ENCODE measurements around the gene GALNT11. TPM values are rescaled to one million over a fixed set of nuclear protein-coding genes. Genes with fewer than 3 reads are reported as not detected.
"Not testable (repeated sequence)": the region's sequence is repeated elsewhere in the genome, so short reads cannot be mapped to it uniquely, and the experiment has no call there.

Gene GALNT11
- total and polyA plus RNA-seq, 2 donors: 43.9 to 62.3 TPM

DNA sequence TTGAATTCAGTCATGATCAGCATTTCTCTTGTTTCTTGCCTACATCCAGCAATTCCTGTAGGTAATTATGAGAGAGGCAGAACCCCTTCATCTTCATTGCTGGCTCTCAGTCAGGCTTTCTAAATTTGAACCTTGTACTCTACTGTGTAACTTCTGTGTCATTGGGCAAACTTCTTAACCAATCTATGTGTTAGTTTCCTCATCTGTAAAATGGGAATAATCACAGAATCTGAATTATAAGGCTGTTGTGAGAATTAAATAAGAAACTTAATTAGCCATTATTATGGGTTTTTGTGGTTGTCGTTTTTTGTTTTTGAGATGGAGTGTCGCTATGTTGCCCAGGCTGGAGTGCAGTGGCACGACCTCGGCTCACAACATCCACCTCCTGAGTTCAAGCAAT, 11.5 kb upstream of the GALNT11 start:
- WGBS: 94% methylated on average over 4 of the region's 4 CpGs
- no peaks in the 10 kb centered on the region for H3K4me1 ChIP-seq (ENCODE audit: insufficient read depth)
- DNase-seq (ENCODE audit: extremely low spot score): no peak
- no peaks in the 10 kb centered on the region for H3K36me3 ChIP-seq (ENCODE audit: insufficient read depth)
- no peak overlapping the region for H3K4me3 ChIP-seq (ENCODE audit: low read depth, low read length)
- H3K27ac ChIP-seq (ENCODE audit: low read depth): no peak overlapping the region

DNA sequence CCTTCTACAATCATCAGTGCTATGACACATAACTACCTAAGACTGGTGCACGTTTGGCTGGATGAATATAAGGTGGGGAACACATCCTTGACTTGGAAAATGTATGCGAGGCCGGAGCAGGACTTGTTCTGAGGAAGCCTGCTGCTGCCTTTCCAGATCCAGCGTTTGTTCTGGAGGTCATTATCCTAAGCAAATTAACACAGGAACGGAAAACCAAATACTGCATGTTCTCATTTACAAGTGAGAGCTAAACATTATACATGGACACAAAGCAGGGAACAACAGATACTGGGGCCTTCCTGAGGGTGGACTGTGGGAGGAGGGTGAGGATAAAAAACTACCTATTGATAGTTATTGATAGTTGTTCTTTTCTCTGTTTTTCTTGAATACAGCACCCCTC, 10.8 kb upstream of the GALNT11 start:
- no peak for DNase-seq (ENCODE audit: extremely low spot score)

DNA sequence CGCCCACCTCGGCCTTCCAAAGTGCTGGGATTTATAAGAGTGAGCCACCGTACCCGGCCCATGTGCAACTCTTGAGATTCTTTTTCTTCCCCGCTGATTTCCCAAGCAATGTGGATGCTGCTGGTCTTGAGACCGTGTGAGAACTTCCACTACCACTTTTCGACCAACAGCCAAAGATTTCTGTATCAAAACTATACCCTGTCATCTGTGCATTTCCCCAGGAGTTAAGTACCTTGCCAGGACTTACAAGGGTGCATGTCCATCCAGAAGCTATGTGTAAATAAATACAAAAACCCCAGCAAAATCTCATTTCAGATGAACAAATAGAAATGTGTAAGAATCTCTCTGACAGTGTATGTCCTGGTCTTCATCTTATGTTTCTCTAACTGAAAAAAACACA, 9.9 kb upstream of the GALNT11 start:
- 90% methylated on average over 7 of the region's 7 CpGs for WGBS

More for the DNA sequence above, 10.8 kb upstream of the GALNT11 start:
- no peak overlapping the region for H3K4me3 ChIP-seq (ENCODE audit: low read depth, low read length)
- no peaks in the 10 kb centered on the region for H3K4me1 ChIP-seq (ENCODE audit: insufficient read depth)
- H3K27ac ChIP-seq (ENCODE audit: low read depth): no peak overlapping the region
- 71% methylated on average over 5 of the region's 5 CpGs for WGBS
- H3K36me3 ChIP-seq (ENCODE audit: insufficient read depth): no peaks in the 10 kb centered on the region

DNA sequence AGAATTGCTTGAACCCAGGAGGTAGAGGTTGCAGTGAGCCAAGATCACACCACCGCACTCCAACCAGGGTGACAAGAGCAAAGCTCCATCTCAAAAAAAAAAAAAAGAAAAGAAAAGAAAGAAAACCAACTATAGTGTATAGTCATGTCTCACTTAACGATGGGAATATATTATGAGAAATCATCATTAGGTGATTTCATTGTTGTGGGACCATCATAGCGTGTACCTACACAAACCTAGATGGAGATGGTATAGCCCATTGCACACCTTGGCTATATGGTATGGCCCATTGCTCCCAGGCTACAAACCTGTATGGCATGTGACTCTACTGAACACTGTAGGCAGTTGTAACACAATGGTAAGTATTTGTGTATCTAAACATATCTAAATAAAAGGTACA, 8.5 kb upstream of the GALNT11 start:
- H3K27ac ChIP-seq (ENCODE audit: low read depth): no peak overlapping the region
- WGBS: 99% methylated on average over 3 of the region's 3 CpGs
- H3K36me3 ChIP-seq (ENCODE audit: insufficient read depth): no peaks in the 10 kb centered on the region
- no peaks in the 10 kb centered on the region for H3K4me1 ChIP-seq (ENCODE audit: insufficient read depth)
- no peak for DNase-seq (ENCODE audit: extremely low spot score)
- H3K4me3 ChIP-seq (ENCODE audit: low read depth, low read length): no peak overlapping the region

More for the DNA sequence above, 9.9 kb upstream of the GALNT11 start:
- Histone ChIP-seq H3K36me3 (ENCODE audit: insufficient read depth) (no peaks in the 10 kb centered on the region), H3K4me1 (ENCODE audit: insufficient read depth) (no peaks in the 10 kb centered on the region), H3K27ac (ENCODE audit: low read depth) (no peak overlapping the region), H3K4me3 (ENCODE audit: low read depth, low read length) (no peak overlapping the region)
- no peak for DNase-seq (ENCODE audit: extremely low spot score)

DNA sequence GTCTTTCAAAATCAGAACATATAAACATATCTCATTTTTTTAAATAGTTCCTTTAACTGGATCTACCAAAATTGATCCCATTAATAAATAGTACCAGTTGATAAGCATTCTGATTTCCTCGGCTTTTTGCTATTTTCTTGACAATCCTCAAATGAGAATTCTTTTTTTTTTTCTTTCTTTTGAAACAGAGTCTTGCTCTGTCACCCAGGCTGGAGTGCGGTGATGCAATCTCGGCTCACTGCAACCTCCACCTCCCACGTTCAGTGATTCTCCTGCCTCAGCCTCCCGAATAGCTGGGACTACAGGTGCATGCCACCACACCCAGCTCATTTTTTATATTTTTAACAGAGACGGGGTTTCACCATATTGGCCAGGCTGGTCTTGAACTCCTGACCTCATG, 7.8 kb upstream of the GALNT11 start:
- WGBS: 90% methylated on average over 6 of the region's 6 CpGs
- not testable (repeated sequence) for H3K36me3 ChIP-seq (ENCODE audit: insufficient read depth); H3K4me3 ChIP-seq (ENCODE audit: low read depth, low read length); DNase-seq (ENCODE audit: extremely low spot score); H3K4me1 ChIP-seq (ENCODE audit: insufficient read depth); H3K27ac ChIP-seq (ENCODE audit: low read depth)

DNA sequence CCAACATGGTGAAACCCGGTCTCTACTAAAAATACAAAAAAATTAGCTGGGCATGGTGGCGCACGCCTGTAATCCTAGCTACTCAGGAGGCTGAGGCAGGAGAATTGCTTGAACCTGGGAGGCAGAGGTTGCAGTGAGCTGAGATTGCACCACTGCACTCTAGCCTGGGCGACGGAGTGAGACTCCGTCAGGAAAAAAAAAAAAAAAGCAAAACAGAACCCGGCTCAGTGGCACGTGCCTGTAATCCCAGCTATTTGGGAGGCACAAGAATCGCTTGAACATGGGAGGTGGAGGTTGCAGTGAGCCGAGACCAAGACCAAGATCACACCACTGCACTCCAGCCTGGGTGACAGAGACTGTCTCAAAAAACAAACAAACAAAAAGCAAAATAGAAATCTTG, 3.7 kb upstream of the GALNT11 start:
- not testable (repeated sequence) for DNase-seq (ENCODE audit: extremely low spot score); H3K36me3 ChIP-seq (ENCODE audit: insufficient read depth); H3K27ac ChIP-seq (ENCODE audit: low read depth); H3K4me1 ChIP-seq (ENCODE audit: insufficient read depth); H3K4me3 ChIP-seq (ENCODE audit: low read depth, low read length)
- WGBS: 67% methylated on average over 10 of the region's 10 CpGs

DNA sequence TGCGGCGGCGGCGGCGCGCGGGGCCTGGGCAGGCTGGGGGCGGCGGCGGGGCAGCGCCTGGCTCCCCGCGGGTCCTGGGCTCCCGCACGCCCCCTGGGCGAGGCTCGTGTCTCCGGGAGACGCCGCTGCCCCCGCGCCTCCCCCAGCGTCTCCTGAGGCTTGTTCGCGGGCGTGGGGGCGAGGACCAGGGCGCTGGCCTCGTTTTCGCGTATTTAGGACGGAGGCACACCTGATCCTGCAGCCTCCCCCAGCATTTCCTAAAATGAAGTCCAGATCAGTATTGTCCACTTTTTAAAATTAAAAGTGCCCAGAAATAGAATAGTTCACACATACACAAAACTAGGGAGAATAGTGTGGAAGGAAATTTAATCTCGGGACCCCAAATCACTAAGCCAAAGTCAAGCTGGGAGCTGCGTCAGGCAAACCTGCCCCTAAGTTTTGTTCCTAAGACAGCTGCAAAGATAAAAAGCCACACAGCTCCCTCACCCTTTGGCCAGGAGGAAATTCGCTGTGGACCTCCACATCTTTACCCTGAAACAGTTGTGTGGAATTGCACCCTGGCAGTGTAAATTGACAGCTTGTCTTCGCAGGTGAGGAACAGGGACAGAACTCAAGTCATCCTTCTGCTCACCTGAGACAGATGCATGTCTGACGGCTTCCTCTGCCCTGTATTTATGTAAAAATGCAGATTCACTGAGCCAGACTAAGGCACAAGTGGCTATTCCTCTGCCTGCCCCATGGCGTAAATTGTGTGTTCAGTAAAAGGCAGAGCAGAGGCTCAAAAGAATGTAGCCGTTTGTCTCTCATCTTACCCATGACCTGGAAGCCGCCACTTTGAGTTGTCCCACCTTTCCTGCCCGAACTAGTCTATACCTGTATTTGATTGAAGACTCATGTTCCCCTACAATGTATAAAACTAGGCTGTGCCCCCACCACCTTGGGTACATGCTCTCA, 740 bp downstream of the GALNT11 start:
- Histone ChIP-seq H3K36me3 (ENCODE audit: insufficient read depth) (no peaks in the 10 kb centered on the region), H3K4me3 (ENCODE audit: low read depth, low read length) (peak overlapping the region; percentile 78), H3K27ac (ENCODE audit: low read depth) (peak overlapping the region; percentile 88), H3K4me1 (ENCODE audit: insufficient read depth) (no peaks in the 10 kb centered on the region)
- peak; percentile 3 for DNase-seq (ENCODE audit: extremely low spot score)
- 11% methylated on average over 41 of the region's 41 CpGs for WGBS

DNA sequence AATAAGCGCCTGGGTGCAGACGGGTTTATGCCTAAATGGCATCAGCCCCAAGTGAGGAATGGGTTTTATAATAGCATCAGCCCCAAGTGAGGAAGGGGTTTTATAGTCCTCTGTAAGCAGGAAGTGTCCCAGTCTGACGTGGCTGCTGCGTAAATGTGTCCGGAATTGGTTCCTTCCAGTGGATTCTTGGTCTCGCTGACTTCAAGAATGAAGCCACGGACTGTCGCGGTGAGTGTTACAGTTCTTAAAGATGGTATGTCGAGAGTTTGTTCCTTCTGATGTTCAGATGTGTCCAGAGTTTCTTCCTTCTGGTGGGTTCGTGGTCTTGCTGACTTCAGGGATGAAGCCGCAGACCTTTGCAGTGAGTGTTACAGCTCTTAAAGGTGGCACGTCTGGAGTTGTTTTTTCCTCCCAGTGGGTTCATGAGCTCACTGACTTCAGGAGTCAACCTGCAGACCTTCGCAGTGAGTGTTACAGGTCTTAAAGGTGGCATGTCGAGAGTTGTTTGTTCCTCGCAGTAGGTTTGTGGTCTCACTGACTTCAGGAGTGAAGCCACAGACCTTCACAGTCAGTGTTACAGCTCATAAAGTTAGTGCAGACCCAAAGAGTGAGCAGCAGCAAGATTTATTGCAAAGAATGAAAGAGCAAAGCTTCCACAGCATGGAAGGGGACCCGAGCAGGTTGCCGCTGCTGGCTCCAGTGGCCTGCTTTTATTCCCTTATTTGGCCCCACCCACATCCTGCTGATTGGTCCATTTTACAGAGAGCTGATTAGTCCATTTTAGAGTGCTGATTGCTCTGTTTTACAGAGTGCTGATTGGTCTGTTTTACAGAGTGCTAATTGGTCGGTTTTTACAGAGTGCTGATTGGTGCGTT, 2.3 kb downstream of the GALNT11 start:
- WGBS: 95% methylated on average over 20 of the region's 20 CpGs
- H3K4me1 ChIP-seq (ENCODE audit: insufficient read depth); H3K36me3 ChIP-seq (ENCODE audit: insufficient read depth); DNase-seq (ENCODE audit: extremely low spot score); H3K27ac ChIP-seq (ENCODE audit: low read depth); H3K4me3 ChIP-seq (ENCODE audit: low read depth, low read length): not testable (repeated sequence)

DNA sequence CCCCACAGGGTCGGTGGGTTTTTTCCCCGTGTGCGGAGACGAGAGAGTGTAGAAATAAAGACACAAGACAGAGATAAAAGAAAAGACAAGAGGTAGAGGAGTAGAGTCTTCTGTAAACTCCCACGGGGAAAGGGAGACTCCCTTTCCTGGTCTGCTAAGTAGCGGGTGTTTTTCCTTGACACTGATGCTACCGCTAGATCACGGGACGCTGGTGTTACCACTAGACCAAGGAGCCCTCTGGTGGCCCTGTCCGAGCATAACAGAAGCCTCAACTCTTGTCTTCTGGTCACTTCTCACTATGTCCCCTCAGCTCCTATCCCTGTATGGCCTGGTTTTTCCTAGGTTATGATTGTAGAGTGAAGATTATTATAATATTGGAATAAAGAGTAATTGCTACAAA, 4.6 kb downstream of the GALNT11 start:
- H3K4me3 ChIP-seq (ENCODE audit: low read depth, low read length); H3K4me1 ChIP-seq (ENCODE audit: insufficient read depth); DNase-seq (ENCODE audit: extremely low spot score); H3K27ac ChIP-seq (ENCODE audit: low read depth); H3K36me3 ChIP-seq (ENCODE audit: insufficient read depth): not testable (repeated sequence)
- whole genome bisulfite sequencing: 78% methylated on average over 10 of the region's 10 CpGs

DNA sequence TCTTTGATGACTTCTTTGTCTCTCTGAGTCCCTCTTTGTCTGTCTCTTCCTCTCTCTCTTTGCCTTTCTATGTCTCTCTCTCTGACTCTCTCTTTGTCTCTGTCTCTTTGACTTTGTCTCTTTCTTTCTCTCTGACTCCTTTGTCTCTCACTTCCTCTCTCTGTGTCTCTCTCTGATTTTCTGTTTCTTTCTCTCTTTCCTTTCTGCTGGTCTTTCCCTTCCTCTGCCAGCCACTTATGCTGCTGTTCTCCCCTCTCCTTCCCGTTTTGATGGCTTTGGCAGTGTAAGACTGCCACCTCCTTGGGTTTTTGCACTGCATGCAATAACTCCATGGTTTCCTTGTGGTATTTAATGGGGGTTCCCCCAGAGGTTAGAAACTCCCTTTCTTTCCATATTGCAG, 5.2 kb downstream of the GALNT11 start:
- WGBS: 79% methylated on average over 1 of the region's 1 CpG
- H3K4me3 ChIP-seq (ENCODE audit: low read depth, low read length); DNase-seq (ENCODE audit: extremely low spot score); H3K27ac ChIP-seq (ENCODE audit: low read depth); H3K36me3 ChIP-seq (ENCODE audit: insufficient read depth); H3K4me1 ChIP-seq (ENCODE audit: insufficient read depth): not testable (repeated sequence)

DNA sequence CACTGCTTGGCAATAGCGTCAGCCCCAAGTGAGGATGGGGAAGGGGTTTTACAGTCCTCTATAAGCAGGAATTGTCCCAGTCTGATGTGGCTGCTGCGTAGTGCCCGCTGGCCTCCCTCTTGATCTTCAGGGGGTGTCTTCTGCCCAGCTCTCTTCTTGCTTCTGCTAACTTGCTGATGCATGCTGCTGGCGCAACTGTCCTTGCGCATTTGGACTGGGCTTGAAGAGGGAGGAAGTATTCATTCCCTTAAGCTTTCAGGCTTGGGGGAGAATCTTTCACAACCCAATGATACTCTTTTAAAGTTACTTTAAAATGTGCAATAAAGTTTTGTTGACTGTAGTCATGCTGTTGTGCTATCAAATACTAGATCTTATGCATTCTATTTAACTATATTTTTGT, 10.3 kb downstream of the GALNT11 start:
- DNase-seq (ENCODE audit: extremely low spot score): no peak
- H3K4me1 ChIP-seq (ENCODE audit: insufficient read depth): no peaks in the 10 kb centered on the region
- no peaks in the 10 kb centered on the region for H3K36me3 ChIP-seq (ENCODE audit: insufficient read depth)
- no peak overlapping the region for H3K4me3 ChIP-seq (ENCODE audit: low read depth, low read length)
- no peak overlapping the region for H3K27ac ChIP-seq (ENCODE audit: low read depth)
- 99% methylated on average over 5 of the region's 5 CpGs for WGBS

DNA sequence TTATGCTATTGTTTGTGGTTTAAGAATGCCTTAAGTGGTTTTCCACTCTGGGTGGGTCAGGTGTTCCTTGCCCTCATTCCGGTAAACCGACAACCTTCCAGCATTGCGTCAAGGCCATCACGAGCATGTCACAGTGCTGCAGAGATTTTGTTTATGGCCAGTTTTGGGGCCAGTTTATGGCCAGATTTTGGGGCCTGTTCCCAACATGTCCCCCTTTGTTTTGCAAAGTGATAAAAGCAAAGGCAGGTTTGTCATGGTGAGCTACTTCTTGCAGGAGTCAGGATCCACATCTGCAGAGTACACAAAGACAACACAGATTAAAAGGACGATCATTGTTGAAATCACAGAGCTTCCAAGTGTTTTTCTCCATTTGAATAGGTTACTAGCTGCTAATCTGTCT, 12.9 kb downstream of the GALNT11 start:
- not testable (repeated sequence) for H3K27ac ChIP-seq (ENCODE audit: low read depth); H3K4me1 ChIP-seq (ENCODE audit: insufficient read depth); H3K36me3 ChIP-seq (ENCODE audit: insufficient read depth); DNase-seq (ENCODE audit: extremely low spot score); H3K4me3 ChIP-seq (ENCODE audit: low read depth, low read length)
- 98% methylated on average over 5 of the region's 5 CpGs for WGBS

DNA sequence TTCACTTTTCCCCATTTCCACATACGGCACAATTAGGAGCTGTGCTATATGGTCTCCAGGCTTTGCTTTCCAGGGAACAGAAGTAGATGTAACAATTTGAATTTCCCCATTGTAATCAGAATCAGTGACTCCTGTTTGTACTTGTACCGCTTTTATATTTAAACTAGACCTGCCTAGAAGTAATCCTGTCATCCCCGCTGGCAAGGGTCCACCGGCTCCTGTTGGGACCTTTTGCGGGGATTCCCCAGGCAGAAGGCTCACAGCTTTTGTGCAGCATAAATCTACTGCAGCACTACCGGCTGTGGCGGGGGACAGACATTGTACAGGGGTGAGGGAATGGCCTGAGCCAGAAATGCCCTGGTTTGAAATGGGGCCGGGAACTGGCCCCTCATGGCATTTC, 17.6 kb downstream of the GALNT11 start:
- H3K4me3 ChIP-seq (ENCODE audit: low read depth, low read length); H3K36me3 ChIP-seq (ENCODE audit: insufficient read depth); H3K4me1 ChIP-seq (ENCODE audit: insufficient read depth); DNase-seq (ENCODE audit: extremely low spot score); H3K27ac ChIP-seq (ENCODE audit: low read depth): not testable (repeated sequence)
- WGBS: 73% methylated on average over 8 of the region's 8 CpGs

DNA sequence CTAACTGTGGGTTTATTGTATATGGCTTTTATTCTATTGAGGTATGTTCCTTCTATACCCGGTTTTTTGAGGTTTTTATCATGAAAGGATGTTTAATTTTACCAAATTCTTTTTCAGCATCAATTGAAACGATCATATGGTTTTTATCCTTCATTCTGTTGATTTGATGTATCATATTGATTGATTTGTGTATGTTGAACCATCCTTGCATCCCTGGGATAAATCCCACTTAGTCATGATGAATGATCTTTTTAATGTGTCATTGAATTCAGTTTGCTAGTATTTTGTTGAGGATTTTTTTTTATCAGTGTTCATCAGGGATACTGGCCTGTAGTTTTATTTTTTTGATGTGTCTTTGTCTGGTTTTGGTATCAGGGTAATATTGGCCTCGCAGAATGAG, 19.4 kb downstream of the GALNT11 start:
- not testable (repeated sequence) for H3K4me1 ChIP-seq (ENCODE audit: insufficient read depth); DNase-seq (ENCODE audit: extremely low spot score); H3K4me3 ChIP-seq (ENCODE audit: low read depth, low read length); H3K27ac ChIP-seq (ENCODE audit: low read depth); H3K36me3 ChIP-seq (ENCODE audit: insufficient read depth)
- WGBS: 95% methylated on average over 3 of the region's 3 CpGs
